Hair follicular keratinocyte (primary cell): Measurements from ENCODE around the gene SPP2. TPM values are rescaled to one million over a fixed set of nuclear protein-coding genes. Genes with fewer than 3 reads are reported as not detected.

Experiments
- total RNA-seq: library from RNA; depleted of rRNA; stranded (reverse); fragments of >200 nt; gene quantifications from 2 replicates; pipeline ENCODE4 v1.2.3, GENCODE V29; 2015

Gene SPP2
- not detected in 2 replicates for total RNA-seq

GRCh38 chr2:234050455-234051135, at the start of gene SPP2:
TSS of gene SPP2 (plus strand) at chr2:234050702. CDS start at chr2:234050787, 85 bp downstream.

Other genes with a start within 250 kb of the SPP2 start
- 10.9 and 34.3 TPM in 2 replicates for gene HJURP, start 196.2 kb upstream of the SPP2 start, total RNA-seq
- gene TRPM8, start 133.3 kb upstream of the SPP2 start, total RNA-seq = not detected in 2 replicates